Measurements from ENCODE around the gene MIA2. TPM values are rescaled to one million over a fixed set of nuclear protein-coding genes. Genes with fewer than 3 reads are reported as not detected.
"Not testable (repeated sequence)": the region's sequence is repeated elsewhere in the genome, so short reads cannot be mapped to it uniquely, and the experiment has no call there.

MIA2 gene
- total RNA-seq, 2 donors from 2014 or later = 43.6 to 46.8 TPM

DNA sequence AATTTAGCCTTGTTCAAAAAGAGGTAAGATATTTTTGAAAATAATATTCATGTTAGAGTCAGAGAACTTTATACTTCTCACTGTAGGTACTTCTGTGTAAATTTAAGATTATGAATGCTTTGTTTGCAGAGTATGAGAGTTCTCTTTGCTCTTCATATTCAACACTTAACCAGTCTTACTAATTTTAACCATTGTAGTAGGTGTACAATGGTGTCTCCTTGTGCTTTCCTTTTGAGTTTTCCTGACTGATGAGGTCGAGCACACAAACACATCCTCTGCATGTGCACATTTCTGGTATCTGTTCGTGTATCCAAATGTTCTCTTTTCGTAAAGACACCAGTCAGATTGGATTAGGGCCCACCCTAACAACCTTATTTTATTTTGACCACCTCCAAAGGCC is 45.8 kb downstream of the MIA2 start:
- Histone ChIP-seq H3K36me3 (replicated peaks in 1 of 2; ENCODE audit: insufficient read depth in 1 of 2, low read depth in 2 of 2) (peaks cover 0 to 10% of the 10 kb centered on the region in 2 donors), H3K4me1 (peaks cover 20% of the 10 kb centered on the region), H3K27ac (no peak overlapping the region), H3K9me3 (no peaks in the 10 kb centered on the region), H3K4me3 (no peak overlapping the region), H3K27me3 (no peaks in the 10 kb centered on the region)
- WGBS, 2 donors = 90 to 94% methylated on average over 3 of the region's 3 CpGs
- ATAC-seq = no peak
- TF ChIP-seq POLR2A (IDR thresholded peaks at IDR 0.05) = no peak
- TF ChIP-seq, protein P1, sequence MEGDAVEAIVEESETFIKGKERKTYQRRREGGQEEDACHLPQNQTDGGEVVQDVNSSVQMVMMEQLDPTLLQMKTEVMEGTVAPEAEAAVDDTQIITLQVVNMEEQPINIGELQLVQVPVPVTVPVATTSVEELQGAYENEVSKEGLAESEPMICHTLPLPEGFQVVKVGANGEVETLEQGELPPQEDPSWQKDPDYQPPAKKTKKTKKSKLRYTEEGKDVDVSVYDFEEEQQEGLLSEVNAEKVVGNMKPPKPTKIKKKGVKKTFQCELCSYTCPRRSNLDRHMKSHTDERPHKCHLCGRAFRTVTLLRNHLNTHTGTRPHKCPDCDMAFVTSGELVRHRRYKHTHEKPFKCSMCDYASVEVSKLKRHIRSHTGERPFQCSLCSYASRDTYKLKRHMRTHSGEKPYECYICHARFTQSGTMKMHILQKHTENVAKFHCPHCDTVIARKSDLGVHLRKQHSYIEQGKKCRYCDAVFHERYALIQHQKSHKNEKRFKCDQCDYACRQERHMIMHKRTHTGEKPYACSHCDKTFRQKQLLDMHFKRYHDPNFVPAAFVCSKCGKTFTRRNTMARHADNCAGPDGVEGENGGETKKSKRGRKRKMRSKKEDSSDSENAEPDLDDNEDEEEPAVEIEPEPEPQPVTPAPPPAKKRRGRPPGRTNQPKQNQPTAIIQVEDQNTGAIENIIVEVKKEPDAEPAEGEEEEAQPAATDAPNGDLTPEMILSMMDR (IDR thresholded peaks at IDR 0.05) = no peak
- intact Hi-C loops (cut with DNase I) = no loop called here
- DNase-seq = no peak

DNA sequence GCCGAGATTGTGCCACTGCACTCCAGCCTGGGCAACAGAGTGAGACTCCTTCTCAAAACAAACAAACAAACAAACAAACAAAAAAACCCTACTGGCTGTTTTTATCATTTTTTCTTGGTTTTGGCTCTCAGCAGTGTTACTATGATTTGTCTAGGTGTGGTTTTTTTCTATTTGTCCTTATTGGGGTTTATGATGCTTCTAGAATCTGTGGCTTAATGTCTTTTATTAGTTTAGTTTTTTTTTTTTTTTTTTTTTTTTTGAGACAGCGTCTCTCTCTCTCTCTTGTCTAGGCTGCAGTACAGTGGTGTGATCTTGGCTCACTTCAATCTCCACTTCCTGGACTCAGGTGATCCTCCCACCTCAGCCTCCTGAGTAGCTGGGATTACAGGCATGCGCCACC is 47.0 kb downstream of the MIA2 start:
- H3K36me3 ChIP-seq (replicated peaks in 1 of 2; ENCODE audit: insufficient read depth in 1 of 2, low read depth in 2 of 2); H3K27ac ChIP-seq; H3K27me3 ChIP-seq; intact Hi-C loops (cut with DNase I); DNase-seq; H3K4me3 ChIP-seq; ATAC-seq; H3K9me3 ChIP-seq: not testable (repeated sequence)
- H3K4me1 ChIP-seq = peaks cover 16% of the 10 kb centered on the region
- 98 to 100% methylated on average over 3 of the region's 3 CpGs for WGBS, 2 donors

DNA sequence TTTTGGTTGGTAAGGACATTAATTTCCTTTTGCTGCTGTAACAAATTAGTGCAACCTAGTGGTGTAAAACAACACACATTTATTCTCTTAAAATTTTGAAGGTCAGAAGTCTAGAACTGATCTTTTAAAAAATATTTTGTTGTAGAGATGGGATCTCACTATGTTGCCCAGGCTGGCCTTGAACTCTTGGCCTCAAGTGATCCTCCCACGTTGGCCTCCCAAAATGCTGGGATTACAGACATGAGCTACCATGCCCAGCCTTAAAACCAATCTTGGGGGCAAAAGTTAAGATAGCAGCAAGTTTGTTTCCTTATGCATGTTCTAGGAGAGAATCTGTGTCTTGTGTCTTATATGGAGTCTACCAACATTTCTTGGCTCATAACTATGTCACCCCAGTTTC is 55.8 kb downstream of the MIA2 start:
- Histone ChIP-seq H3K4me3 (no peak overlapping the region), H3K36me3 (replicated peaks in 1 of 2; ENCODE audit: insufficient read depth in 1 of 2, low read depth in 2 of 2) (peaks cover under 1 to 4% of the 10 kb centered on the region in 2 donors), H3K27ac (no peak overlapping the region), H3K9me3 (no peaks in the 10 kb centered on the region), H3K4me1 (no peaks in the 10 kb centered on the region), H3K27me3 (no peaks in the 10 kb centered on the region)
- TF ChIP-seq, protein P1 (IDR thresholded peaks at IDR 0.05) = no peak
- TF ChIP-seq POLR2A (IDR thresholded peaks at IDR 0.05) = no peak
- WGBS, 2 donors = 44 to 64% methylated on average over 1 of the region's 1 CpG
- no peak for DNase-seq
- intact Hi-C loops (cut with DNase I) = no loop called here
- no peak for ATAC-seq

DNA sequence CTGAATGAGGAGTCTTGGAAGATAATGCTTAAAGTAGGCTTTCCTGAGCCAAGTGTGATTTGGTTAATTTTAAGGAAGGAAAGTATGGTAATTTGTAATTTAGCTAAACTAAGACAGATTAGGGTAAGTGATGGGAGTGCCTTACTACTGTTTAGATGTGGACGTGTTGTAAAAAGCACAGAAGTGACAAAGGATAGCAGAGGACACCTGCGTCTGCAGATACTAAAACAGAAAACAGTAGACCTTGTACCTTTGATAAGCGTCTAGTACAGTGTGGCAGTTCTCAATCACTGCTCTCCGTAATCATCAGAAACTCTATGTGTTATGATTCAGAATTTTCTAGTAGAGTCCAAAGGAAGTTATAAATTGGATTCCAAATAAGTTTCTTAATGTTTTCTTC is 58.0 kb downstream of the MIA2 start:
- Histone ChIP-seq H3K36me3 (replicated peaks in 1 of 2; ENCODE audit: insufficient read depth in 1 of 2, low read depth in 2 of 2) (peaks cover 6 to 11% of the 10 kb centered on the region in 2 donors), H3K9me3 (no peaks in the 10 kb centered on the region), H3K4me3 (no peak overlapping the region), H3K27me3 (no peaks in the 10 kb centered on the region), H3K4me1 (no peaks in the 10 kb centered on the region), H3K27ac (no peak overlapping the region)
- DNase-seq (no peak), ATAC-seq (no peak)
- intact Hi-C loops (cut with DNase I) = no loop called here
- TF ChIP-seq POLR2A (IDR thresholded peaks at IDR 0.05) = no peak
- TF ChIP-seq, protein P1 (IDR thresholded peaks at IDR 0.05) = no peak
- 57 to 74% methylated on average over 4 of the region's 4 CpGs for WGBS, 2 donors

DNA sequence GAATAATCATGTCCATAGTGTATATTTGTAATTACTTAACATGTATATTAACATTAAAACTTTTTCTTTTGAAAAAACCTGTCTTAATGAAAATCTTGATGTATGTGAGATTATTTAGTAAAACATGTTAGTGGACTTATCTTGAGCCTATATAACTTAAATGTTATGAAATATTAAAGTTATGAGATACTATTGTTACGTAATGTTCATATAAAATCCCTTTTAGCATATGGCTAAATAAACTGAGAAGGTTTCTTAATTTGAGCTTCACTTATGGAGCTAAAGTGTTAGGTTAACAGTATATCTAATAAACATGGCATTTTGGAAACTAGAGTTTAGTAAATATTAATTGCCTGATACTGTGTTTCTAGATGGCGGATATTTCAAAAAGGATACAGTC is 59.9 kb downstream of the MIA2 start:
- no peak for DNase-seq
- 95 to 99% methylated on average over 2 of the region's 2 CpGs for WGBS, 2 donors

DNA sequence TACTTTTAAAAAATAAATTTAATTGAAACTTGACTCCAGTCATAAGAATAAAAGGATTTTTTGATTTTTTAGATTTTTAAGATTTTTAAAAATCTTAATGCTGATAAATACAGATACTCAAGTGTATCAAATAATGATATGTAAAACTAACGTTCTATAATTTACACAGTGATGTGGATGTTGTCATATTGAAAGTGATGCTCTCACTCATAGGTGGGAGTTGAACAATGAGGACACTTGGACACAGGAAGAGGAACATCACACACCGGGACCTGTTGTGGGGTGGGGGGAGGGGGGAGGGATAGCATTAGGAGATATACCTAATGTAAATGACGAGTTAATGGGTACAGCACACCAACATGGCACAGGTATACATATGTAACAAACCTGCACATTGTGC is 66.7 kb downstream of the MIA2 start:
- intact Hi-C loops (cut with DNase I); H3K4me3 ChIP-seq; H3K9me3 ChIP-seq; H3K27me3 ChIP-seq; H3K27ac ChIP-seq; DNase-seq; H3K4me1 ChIP-seq; ATAC-seq: not testable (repeated sequence)
- WGBS, 2 donors = 79 to 81% methylated on average over 3 of the region's 3 CpGs
- peaks cover 0 to 14% of the 10 kb centered on the region in 2 donors for H3K36me3 ChIP-seq (replicated peaks in 1 of 2; ENCODE audit: insufficient read depth in 1 of 2, low read depth in 2 of 2)

More for the DNA sequence above, 59.9 kb downstream of the MIA2 start:
- no peaks in the 10 kb centered on the region for H3K9me3 ChIP-seq
- no peaks in the 10 kb centered on the region for H3K4me1 ChIP-seq
- H3K27ac ChIP-seq = no peak overlapping the region
- no peaks in the 10 kb centered on the region for H3K27me3 ChIP-seq
- ATAC-seq = no peak
- H3K36me3 ChIP-seq (replicated peaks in 1 of 2; ENCODE audit: insufficient read depth in 1 of 2, low read depth in 2 of 2) = peaks cover 6 to 12% of the 10 kb centered on the region in 2 donors
- TF ChIP-seq, protein P1 (IDR thresholded peaks at IDR 0.05) = no peak
- H3K4me3 ChIP-seq = no peak overlapping the region
- intact Hi-C loops (cut with DNase I) = no loop called here

All from body of pancreas (tissue), 4 donors.